Measurements from ENCODE around the gene TPSG1.
A peak's percentile ranks its signal among the peaks of the same experiment; 100 is the strongest.
"Not testable (repeated sequence)": the region's sequence is repeated elsewhere in the genome, so short reads cannot be mapped to it uniquely, and the experiment has no call there.

The TPSG1 gene

GRCh38 chr16:1256296-1256873, 31.3 kb upstream of the TPSG1 start:
- DNase-seq: not testable (repeated sequence)

- DNase-seq: not testable (repeated sequence)
Observed at GRCh38 chr16:1255276-1256122, 30.4 kb upstream of the TPSG1 start, which contains the start of gene TPSD1. TPSD1 (plus strand) TSS chr16:1256069; CDS start chr16:1256281, 212 bp downstream.

GRCh38 chr16:1254821-1255220, 29.8 kb upstream of the TPSG1 start:
- DNase-seq: not testable (repeated sequence)

GRCh38 chr16:1253701-1254364, 28.8 kb upstream of the TPSG1 start:
- not testable (repeated sequence) for DNase-seq

- DNase-seq: not testable (repeated sequence)
Observed at GRCh38 chr16:1249031-1249755, 24.1 kb upstream of the TPSG1 start.

GRCh38 chr16:1247903-1248537, 23.0 kb upstream of the TPSG1 start:
- DNase-seq: not testable (repeated sequence)

GRCh38 chr16:1245452-1246020, 20.5 kb upstream of the TPSG1 start:
- no peak for DNase-seq

- no peak for DNase-seq
Observed at GRCh38 chr16:1244881-1245280, 19.8 kb upstream of the TPSG1 start.

GRCh38 chr16:1243907-1244850, 19.1 kb upstream of the TPSG1 start:
- not testable (repeated sequence) for DNase-seq

GRCh38 chr16:1243363-1243762, 18.3 kb upstream of the TPSG1 start:
- DNase-seq: not testable (repeated sequence)

GRCh38 chr16:1241081-1241480, 16.0 kb upstream of the TPSG1 start:
- DNase-seq: not testable (repeated sequence)

GRCh38 chr16:1240436-1240835, 15.4 kb upstream of the TPSG1 start, which contains the start of gene TPSAB1:
TPSAB1 (plus strand) TSS chr16:1240705; CDS start chr16:1240939, 234 bp downstream.
- not testable (repeated sequence) for DNase-seq

- DNase-seq: peak in 1 of 5 donors; percentile 7
Observed at GRCh38 chr16:1239575-1239974, 14.5 kb upstream of the TPSG1 start.

GRCh38 chr16:1238909-1239308, 13.8 kb upstream of the TPSG1 start:
- DNase-seq: not testable (repeated sequence)

- DNase-seq: no peak
Observed at GRCh38 chr16:1237990-1238389, 12.9 kb upstream of the TPSG1 start.

- not testable (repeated sequence) for DNase-seq
Observed at GRCh38 chr16:1236659-1237058, 11.6 kb upstream of the TPSG1 start.

- not testable (repeated sequence) for DNase-seq
Observed at GRCh38 chr16:1232049-1232748, 7.1 kb upstream of the TPSG1 start.

GRCh38 chr16:1231301-1231700, 6.2 kb upstream of the TPSG1 start:
- peak in 1 of 5 donors; percentile 1 for DNase-seq

GRCh38 chr16:1230471-1231212, 5.6 kb upstream of the TPSG1 start:
- DNase-seq: not testable (repeated sequence)
